Tibial nerve (tissue), 4 donors: ENCODE results near the gene FBXW12.

Experiments used
- CTCF ChIP-seq, 5 experiments: fragments of 200-600 bp in 3 of 5; fragments of 450-650 bp in 2 of 5; sonication (generic) in 3 of 5; IDR thresholded peaks; one replicate each; pipeline ENCODE4 v1.5.1; 2016 to 2019; ENCODE audit warnings: antibody characterized with exemption in 5 of 5, mild to moderate bottlenecking in 3 of 5, moderate library complexity in 2 of 5
- EP300 ChIP-seq, 2 donors: sonication (generic); formaldehyde crosslinking; IDR thresholded peaks; one replicate each; pipeline ENCODE4 v1.6.1; 2017; ENCODE audit warnings: antibody characterized with exemption in 2 of 2, mild to moderate bottlenecking in 1 of 2
- POLR2A ChIP-seq, 2 donors: fragments of 450-650 bp; IDR thresholded peaks; one replicate each; pipeline ENCODE4 v1.6.1; 2017; ENCODE audit warnings: antibody characterized with exemption in 2 of 2, mild to moderate bottlenecking in 2 of 2, moderate library complexity in 2 of 2

DNA sequence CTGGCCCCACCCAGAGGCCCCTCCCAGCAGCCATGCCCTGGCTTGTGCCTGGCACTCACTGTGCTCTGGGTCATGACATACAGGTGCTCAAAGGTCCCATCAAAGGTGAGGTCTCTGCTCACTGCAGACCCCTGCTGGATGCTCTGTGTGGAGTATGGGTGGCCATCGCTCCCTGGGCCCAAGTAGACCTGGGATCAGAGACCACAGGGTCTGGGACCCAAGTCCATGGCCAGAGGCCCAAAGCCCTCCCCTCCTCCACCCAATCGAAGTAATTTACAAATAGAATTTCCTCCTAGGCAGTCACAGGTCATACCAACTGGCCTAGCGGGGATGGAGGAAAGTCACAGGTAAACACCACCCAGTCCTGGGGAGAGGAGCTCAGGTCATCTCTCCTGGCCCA lies 50.3 kb downstream of the FBXW12 start:
- TF ChIP-seq EP300 (IDR thresholded peaks at IDR 0.05) (no peak), CTCF (IDR thresholded peaks at IDR 0.05) (no peak), POLR2A (IDR thresholded peaks at IDR 0.05) (no peak)
